ENCODE data around the gene EIF3A.

DNA sequence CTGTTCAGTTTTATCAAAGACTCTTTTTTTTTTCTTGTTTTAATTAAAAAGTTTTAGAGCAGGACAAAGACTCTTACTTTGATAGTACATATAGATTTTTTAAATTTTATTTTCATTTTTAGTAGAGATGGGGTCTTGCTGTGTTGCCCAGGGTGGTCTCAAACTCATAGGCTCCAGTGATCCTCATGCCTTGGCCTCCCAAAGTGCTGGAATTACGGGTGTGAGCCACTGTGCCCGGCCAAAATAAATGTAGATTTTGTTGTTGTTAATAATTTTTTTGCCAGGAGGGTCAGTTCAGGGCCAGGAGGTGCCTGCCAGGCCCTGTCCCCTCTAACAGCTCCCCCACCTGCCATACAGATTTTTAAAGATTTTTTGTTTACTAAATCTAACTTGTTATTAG lies 40.3 kb upstream of the EIF3A start:
- TF ChIP-seq CTCF (IDR thresholded peaks at IDR 0.05): no peak
- TF ChIP-seq POLR2A (IDR thresholded peaks at IDR 0.05): no peak

All from testis (tissue), 2 donors.